NCI-H82 treated with DMSO at 0.1 percent for 48 hours (cell line): Measurements from ENCODE around the gene ARHGEF12.

Source experiments
- DNase-seq: peaks from one replicate; lab custom pipeline; 2025; ENCODE audit not compliant: unreplicated experiment; lab: John Stamatoyannopoulos, UW

The ARHGEF12 gene

GRCh38 chr11:120338107-120338933 is 2.1 kb downstream of the ARHGEF12 start:
- DNase-seq, result no peak

DNA sequence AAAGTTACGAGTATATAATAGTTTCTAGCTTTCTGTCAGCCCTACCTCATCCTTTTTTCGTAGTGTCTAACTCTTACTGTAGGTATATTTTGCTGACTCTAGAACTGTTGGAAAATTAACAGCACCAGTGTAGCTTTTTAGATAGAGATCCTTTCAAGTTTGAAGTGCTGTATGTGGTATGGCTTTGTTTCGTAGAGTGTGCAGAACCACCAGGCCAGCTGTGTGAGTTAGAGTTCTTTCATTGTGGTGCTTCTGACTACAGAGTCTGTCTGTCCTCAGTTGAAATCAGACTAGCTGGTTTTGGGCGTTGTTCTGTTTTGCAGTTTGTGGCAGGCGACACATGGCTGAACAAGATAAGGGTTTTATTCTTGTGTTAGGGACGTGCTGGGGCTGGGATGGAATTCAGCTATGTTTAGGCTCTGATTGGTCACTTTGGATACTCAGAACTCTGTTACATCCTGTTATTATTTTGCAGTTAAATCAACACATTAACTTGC is 3.2 kb downstream of the ARHGEF12 start:
- no peak for DNase-seq

DNA sequence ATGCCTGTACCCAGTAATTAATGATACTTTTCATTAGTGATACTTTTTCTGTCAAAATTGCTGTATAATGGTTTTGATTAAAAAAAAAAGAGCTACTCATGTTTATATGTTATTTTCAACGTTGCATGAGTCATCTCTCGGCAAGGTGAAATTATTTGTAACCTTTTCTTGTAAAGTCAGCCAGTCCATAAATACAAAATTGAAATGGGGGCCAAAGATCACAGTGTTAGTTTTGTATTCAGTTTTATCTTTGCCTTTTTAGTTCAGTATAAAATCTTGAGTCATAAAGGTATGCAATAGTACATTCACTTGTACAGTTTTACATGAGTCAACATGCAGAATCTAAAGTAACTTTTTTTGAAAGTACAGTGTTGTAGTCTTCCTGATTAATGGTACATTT is 4.3 kb downstream of the ARHGEF12 start:
- no peak for DNase-seq

DNA sequence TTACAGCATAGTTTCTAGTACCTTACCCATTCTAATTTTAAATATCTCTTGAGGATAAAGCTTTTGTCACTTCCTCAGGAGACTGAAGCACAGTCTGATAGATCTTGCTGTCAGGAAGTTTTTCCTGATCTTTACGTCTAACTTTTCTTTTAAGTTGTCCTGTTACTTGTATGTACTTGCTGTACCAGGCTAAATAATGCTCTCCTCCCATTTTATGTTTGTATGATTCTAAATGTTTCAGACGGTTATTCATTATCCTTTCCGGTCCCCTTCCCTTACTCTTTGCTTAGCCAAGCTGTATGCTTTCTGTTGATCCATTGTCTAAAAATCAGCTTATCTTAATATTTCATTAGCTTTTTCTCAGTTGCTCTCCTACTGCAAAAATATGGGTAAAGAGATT is 6.0 kb downstream of the ARHGEF12 start:
- DNase-seq, result no peak

- no peak for DNase-seq
Measured at GRCh38 chr11:120342678-120343077, 6.5 kb downstream of the ARHGEF12 start.

- DNase-seq, result no peak
Measured at GRCh38 chr11:120343429-120343828, 7.2 kb downstream of the ARHGEF12 start.

- DNase-seq, result no peak
Measured at GRCh38 chr11:120344302-120345004, 8.2 kb downstream of the ARHGEF12 start.

- DNase-seq, result no peak
Measured at GRCh38 chr11:120346233-120346632, 10.0 kb downstream of the ARHGEF12 start.

- DNase-seq, result no peak
Measured at GRCh38 chr11:120350637-120351036, 14.4 kb downstream of the ARHGEF12 start.

DNA sequence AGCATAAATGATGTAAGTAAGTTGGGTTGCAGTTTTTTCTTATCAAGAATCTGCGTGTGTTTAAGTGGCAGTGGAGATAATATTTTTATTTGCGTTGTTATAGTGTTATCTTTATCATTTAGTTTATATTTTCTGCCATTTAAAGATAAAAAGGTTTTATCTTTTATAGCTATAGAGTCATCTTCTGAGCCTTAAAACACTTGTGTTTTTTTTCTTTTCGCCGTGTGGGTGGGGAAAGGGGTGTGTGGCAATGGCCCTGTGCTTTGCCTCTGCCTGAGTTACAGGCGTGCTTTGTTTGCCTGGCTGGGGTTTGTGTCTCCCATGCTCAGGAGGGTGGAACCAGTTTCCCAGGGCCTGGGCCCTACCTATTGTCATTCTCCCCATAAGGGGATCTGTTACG is 16.2 kb downstream of the ARHGEF12 start:
- DNase-seq, result no peak

- DNase-seq, result no peak
Measured at GRCh38 chr11:120354068-120354467, 17.9 kb downstream of the ARHGEF12 start.

DNA sequence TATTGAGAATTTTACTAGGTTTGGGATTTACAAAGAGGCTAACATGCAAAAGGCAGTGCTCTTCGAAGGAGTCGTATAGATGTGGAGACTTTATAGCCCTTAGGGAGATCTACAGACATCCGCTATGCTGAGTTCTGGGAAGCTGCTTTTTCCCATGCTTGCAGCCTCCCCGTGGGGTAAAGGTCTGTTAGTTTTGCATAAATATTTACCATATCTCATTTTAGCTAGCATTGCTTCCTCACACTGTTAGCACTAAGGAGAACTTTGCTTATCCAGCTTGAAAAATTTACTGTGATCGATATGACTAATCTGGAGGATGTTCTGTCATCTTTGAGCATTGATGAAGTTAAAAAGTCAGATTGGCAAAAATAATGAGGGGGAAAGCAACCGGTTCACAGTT is 18.6 kb downstream of the ARHGEF12 start:
- DNase-seq, result no peak

- no peak for DNase-seq
Measured at GRCh38 chr11:120357620-120358019, 21.4 kb downstream of the ARHGEF12 start.

GRCh38 chr11:120358729-120359128 is 22.5 kb downstream of the ARHGEF12 start:
- no peak for DNase-seq

DNA sequence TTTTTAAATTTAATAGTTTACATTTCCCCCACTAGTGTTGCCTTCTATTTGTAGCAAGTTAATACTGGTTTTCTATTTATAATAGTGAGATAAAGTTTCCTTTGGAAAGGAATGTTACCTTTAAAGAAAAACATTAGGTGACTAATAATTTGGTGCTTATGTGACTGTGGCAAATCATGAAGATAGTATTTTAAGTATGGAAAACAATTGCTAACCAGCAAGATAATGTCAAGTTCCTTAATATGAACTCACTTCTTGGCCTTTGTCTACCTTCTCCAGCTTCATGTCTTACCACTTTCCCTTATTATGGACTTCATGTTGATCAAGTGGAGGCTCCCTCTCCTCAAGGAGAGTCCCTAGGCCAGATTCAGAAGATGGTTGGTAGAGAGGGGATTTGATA is 27.2 kb downstream of the ARHGEF12 start:
- DNase-seq, result no peak

DNA sequence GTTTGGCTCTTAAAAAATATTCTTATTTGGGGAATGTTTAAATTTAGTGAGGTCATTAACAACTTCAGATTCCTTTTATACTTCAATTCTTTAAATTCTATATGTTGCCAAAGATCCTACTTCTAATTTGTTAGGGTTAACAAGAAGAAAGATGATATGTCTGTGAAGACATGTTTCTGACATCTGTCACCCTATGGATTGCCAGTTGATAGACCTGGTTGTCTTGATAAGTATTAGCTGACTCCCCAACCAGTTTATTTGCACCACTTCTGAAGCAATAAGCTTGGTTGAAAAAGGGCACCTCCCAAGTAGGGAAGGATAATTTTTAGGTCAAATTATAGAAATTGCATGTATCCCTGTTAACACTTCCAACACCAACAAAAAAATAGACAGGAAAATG is 29.3 kb downstream of the ARHGEF12 start:
- DNase-seq, result no peak

DNA sequence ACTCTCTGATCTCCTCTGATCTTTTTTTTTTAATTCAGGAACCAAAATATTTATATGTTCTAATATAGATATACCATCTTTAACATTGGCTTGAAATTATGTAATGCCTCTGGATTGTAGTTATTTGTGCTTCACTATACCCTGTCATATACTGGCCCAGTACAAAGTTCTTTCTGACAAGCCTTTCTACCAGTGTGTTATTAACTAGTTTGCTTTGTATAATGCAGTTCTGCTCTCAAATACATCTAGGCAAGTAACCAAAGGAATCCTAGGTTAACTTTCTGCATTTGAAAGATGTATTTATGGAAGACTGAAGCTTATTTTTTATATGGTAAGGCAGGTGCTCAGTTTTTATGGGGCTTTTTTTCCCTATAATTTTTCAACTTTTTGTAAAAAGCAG is 36.1 kb downstream of the ARHGEF12 start:
- DNase-seq, result no peak

DNA sequence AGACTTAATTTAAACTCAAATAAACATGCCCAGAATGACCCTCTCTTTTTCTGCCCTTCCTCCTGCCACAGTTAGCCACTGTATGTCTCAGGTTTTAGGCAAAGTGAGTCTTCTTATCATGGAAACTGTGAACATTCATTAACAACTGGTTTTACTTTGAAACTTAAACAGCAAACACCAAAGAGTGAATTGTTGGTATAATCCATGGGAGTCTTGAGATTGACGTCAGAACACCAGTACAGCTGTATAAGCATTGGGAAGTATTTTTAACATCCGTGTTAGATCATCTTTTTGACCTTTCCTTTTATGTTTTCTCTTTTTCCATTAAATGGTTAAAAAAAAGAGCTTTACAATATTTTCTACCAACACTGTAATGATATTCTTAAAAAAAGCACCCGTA is 38.9 kb downstream of the ARHGEF12 start:
- no peak for DNase-seq

GRCh38 chr11:120376547-120377182 is 40.5 kb downstream of the ARHGEF12 start:
- no peak for DNase-seq

DNA sequence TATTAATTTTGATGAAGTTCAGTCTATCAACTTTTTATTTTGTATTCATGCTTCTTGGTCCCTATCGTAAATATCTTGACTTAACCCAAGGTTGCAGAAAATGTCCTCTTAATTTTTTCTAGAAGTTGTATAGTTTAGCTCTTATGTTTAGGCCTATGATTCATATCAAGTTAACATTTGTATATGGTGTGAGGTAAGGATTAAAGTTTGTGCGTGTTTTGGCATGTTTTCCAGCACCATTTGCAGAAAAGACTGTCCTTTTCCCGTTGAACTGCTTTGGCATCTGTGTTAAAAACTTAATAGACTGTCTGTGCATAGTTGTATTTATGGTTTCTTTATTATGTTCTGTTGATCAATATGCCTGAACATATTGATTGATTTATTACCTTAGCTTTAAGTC is 42.3 kb downstream of the ARHGEF12 start:
- no peak for DNase-seq

DNA sequence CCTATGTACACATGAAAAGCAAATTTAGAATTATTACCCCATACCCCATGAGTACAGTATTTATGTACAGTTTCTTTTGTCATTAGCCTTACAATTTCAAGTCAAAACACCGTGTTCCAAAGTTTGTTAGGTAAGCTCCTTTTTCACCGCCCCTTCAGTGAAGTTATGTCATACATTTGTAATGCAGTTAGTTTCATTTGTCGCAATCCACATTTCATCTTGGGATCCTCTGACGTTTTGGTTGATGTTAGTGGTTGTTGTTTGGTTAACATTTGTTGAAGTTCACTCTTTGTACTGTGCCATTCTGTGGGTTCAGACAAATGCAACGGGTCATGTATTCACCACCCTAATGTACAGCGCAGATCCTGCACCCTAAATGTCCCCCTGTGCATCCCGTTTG is 45.2 kb downstream of the ARHGEF12 start:
- no peak for DNase-seq
